ENCODE data around the gene SSBP4. TPM values are rescaled to one million over a fixed set of nuclear protein-coding genes. Genes with fewer than 3 reads are reported as not detected.

SSBP4 gene
- total and polyA plus RNA-seq, 9 of the 15 experiments (the other 6 are each of a cell fraction or from before 2014, with no cell fraction given), result 1.1 to 189 (median 39.0) TPM

DNA sequence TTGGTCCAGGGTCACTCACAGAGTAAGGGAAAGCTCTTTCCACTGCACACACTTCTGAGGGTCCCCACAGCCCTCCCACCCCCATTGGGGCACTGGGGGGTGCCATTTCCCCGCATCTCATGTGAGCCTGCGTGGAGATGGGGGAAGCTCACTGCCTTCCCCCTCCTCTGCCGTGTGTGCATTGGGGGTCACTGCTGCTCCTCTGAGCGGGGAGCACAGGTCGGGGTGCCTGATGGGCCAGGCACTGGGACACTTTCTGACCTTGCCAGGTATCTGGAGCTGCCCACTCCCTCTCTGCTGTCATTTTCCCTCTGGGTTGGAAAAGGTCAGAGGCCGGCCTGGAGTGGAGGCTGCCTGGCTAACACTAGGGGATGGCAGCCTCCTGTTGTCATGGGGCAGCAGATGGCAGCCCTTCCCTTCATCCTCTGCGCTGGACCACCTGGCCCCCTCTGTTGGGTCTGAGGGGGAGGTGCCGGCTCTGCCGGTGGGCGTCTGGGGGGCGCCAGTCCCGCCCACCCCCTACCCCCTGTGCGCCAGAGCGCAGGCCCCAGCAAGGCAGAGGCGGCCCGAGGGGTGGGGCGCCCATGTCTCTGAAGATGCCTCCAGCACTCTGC lies 9.1 kb downstream of the SSBP4 start:
- Histone ChIP-seq H3K9me1 (ENCODE audit: control insufficient read depth, insufficient read depth, low read length) (no peaks in the 10 kb centered on the region), H4K20me1 (replicated peaks; ENCODE audit: control insufficient read depth, insufficient read depth, low read length) (peaks cover 13% of the 10 kb centered on the region), H3K36me3 (ENCODE audit: control insufficient read depth, insufficient read depth, low read length) (peaks cover 70% of the 10 kb centered on the region), H3K4me1 (replicated peaks in 1 of 2; ENCODE audit: control insufficient read depth in 2 of 2, insufficient read depth in 2 of 2, low read length in 2 of 2) (peaks cover 44 to 100% of the 10 kb centered on the region in 2 experiments), H3K79me2 (ENCODE audit: control insufficient read depth, insufficient read depth, low read length) (peaks cover 72% of the 10 kb centered on the region), H3K27me3 (ENCODE audit: control insufficient read depth in 2 of 2, insufficient read depth in 2 of 2, low read length in 2 of 2) (no peaks in the 10 kb centered on the region), H3K4me3 (no peak overlapping the region), H2AFZ (ENCODE audit: low read depth, low read length) (no peak overlapping the region), H3K9me3 (replicated peaks; ENCODE audit: control insufficient read depth, insufficient read depth, low read depth, low read length) (no peaks in the 10 kb centered on the region), H3K27ac (ENCODE audit: extremely low read depth, low read depth, low read length) (no peak overlapping the region; the same call in 2 of the 3 replicates), H3K4me2 (ENCODE audit: insufficient read depth, low read length) (peak overlapping the region; percentile 65; the same call in 1 of the 2 replicates), H3K9ac (ENCODE audit: insufficient read depth in 1 of 2, low read depth in 2 of 2, low read length in 2 of 2) (peak overlapping the region in 1 of 2 experiments; percentile 31; a peak in 1 of 4 replicates)
- TF ChIP-seq POLR2G (IDR thresholded peaks at IDR 0.05; ENCODE audit: low read depth, low read length) (peak; percentile 10; the same call in 1 of the 2 replicates), RFX7 (CRISPR knock-in tag; IDR thresholded peaks at IDR 0.05) (no peak), FOXK2 (conservative IDR thresholded peaks at IDR 0.05 in 1 of 2, IDR thresholded peaks at IDR 0.05 in 1 of 2; ENCODE audit: low read depth in 2 of 2) (no peak), RBM17 (IDR thresholded peaks at IDR 0.05; ENCODE audit: borderline replicate concordance, low read depth, low read length) (no peak), CEBPB (tag; IDR thresholded peaks at IDR 0.05) (no peak)
- TF ChIP-seq, protein P1, sequence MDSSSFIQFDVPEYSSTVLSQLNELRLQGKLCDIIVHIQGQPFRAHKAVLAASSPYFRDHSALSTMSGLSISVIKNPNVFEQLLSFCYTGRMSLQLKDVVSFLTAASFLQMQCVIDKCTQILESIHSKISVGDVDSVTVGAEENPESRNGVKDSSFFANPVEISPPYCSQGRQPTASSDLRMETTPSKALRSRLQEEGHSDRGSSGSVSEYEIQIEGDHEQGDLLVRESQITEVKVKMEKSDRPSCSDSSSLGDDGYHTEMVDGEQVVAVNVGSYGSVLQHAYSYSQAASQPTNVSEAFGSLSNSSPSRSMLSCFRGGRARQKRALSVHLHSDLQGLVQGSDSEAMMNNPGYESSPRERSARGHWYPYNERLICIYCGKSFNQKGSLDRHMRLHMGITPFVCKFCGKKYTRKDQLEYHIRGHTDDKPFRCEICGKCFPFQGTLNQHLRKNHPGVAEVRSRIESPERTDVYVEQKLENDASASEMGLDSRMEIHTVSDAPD (CRISPR knock-in tag; IDR thresholded peaks at IDR 0.05), result no peak
- intact Hi-C loops (cut with micrococcal nuclease), result no loop called here
- FAIRE-seq (no peak), ATAC-seq (no peak), DNase-seq (ENCODE audit: extremely low read depth in 1 of 4, low spot score in 3 of 4) (no peak)
- BruUV-seq (replicated peaks), result no TSS peak
- in situ Hi-C loops (cut with MboI), result no loop called here
- ChIA-PET POLR2A (interaction anchor here (0.5 to 1.2 kb wide), 8 partner anchors 9 to 284 kb away, joined by 3 to 7 read pairs (median 4); partner anchors contain the start of gene SSBP4), CTCF (ENCODE audit: low intra/inter-chr PET ratio) (no interaction called here)
- 64% methylated on average over 8 of the region's 17 CpGs for WGBS (ENCODE audit: insufficient coverage, low coverage, missing lambda C conversion rate)

Data from K562 (cell line).